Psoas muscle (tissue), 8 donors: ENCODE measurements around the gene FARSB. TPM values are rescaled to one million over a fixed set of nuclear protein-coding genes. Genes with fewer than 3 reads are reported as not detected.
"Not testable (repeated sequence)": the region's sequence is repeated elsewhere in the genome, so short reads cannot be mapped to it uniquely, and the experiment has no call there.

Experiments used
- ATAC-seq, 4 donors: fragments of 200-7000 bp; cut with Tn5 transposase; one replicate each; pipeline ENCODE4 v1.9.1; 2020; ENCODE audit warnings: moderate library complexity in 3 of 4, mild to moderate bottlenecking in 2 of 4
- DNase-seq, 2 donors: peaks; one replicate each; pipeline ENCODE4 v3.0.0-alpha.2; 2020
- H3K27ac ChIP-seq: fragments of 200-600 bp; one replicate; pipeline ENCODE4 v1.8.0; 2022
- H3K27me3 ChIP-seq, 3 donors: fragments of 200-600 bp in 1 of 3; one replicate each; pipeline versions ENCODE4 v1.6.1 to v1.8.0; 2013 to 2022; ENCODE audit warnings: low read length in 2 of 3, mild to moderate bottlenecking in 2 of 3, moderate library complexity in 1 of 3; ENCODE audit not compliant: insufficient read depth in 3 of 3
- H3K36me3 ChIP-seq, 2 donors: fragments of 200-600 bp in 1 of 2; one replicate each; pipeline versions ENCODE4 v1.6.1 to v1.8.0; 2013 to 2022; ENCODE audit warnings: low read depth in 1 of 2, mild to moderate bottlenecking in 1 of 2, moderate library complexity in 1 of 2; ENCODE audit not compliant: insufficient read depth in 1 of 2
- H3K4me1 ChIP-seq: fragments of 200-600 bp; one replicate; pipeline ENCODE4 v1.8.0; 2022
- H3K4me3 ChIP-seq: fragments of 200-600 bp; one replicate; pipeline ENCODE4 v1.8.0; 2022; ENCODE audit warnings: mild to moderate bottlenecking
- H3K9me3 ChIP-seq: fragments of 200-600 bp; one replicate; pipeline ENCODE4 v1.8.0; 2022
- WGBS, 3 donors: extraction: QIAGEN DNeasy Blood & Tissue Kit; methylation state at CpG; one replicate each; pipeline versions ENCODE4 v1.1.6 to v1.1.7; 2013; 5-methylcytosine and 5-hydroxymethylcytosine counted together
- intact Hi-C, 2 donors: fragments of 100-400 bp; cut with DNase I; formaldehyde crosslinking; loops; one replicate each; pipeline versions ENCODE4 v1.11.0 to v1.14.2; 2022
- polyA plus RNA-seq, 3 donors: library from polyadenylated mRNA; stranded (reverse); fragments of 200-250 nt; gene quantifications; one replicate each; pipeline ENCODE4 v1.2.3, GENCODE V29; 2013
- total RNA-seq, 4 donors: library from RNA; stranded (reverse); fragmentation: NEBNext Ultra II Directional in 2 of 4; extraction: Animal tissue kit (Norgen Biotek cat#: 25700) in 2 of 4; gene quantifications; one replicate each; pipeline versions ENCODE4 v1.2.1 to v1.2.4, GENCODE V29; 2021 to 2023
- TF ChIP-seq, protein P1 (sequence below): fragments of 200-600 bp; IDR thresholded peaks from one replicate; pipeline ENCODE4 v1.8.0; 2022; ENCODE audit warnings: antibody characterized with exemption
- donor health status: healthy with polysubstance abuse.
- donor health status: DM: no; HTN: no; CAD: no; lungs with moderate emphysema.
- donor health status: Bipolar disorder and iron deficiency.
- donor health status: healthy.
- donor health status: DM: yes; HTN: yes; CAD: no.
- donor health status: DM: no; HTN: no; CAD: no.
- donor health status: DM: no; HTN: no; CAD: no.
- donor health status: DM: yes; HTN: yes; CAD: no.

Gene FARSB
- total and polyA plus RNA-seq, 7 donors = 23.2 to 45.3 (median 35.6) TPM

DNA sequence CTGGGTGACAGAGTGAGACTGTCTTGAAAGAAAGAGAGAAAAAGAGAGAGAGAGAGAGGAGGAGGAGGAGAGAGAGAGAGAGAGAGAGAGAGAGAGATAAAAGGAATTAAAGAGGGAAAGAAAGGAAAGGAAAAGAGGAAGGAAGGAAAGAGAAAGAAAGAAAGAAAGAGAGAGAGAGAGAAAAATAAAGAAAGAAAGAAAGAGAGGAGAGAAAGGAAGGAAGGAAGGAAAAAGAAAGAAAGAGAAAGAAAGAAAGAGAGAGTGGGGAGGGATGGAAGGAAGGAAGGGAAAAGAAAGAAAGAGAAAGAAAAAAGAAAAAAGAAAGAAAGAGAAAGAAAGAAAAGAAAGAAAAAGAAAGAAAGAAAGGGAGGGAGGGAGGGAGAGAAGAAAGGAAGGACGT is 45.3 kb upstream of the FARSB start:
- TF ChIP-seq, protein P1, sequence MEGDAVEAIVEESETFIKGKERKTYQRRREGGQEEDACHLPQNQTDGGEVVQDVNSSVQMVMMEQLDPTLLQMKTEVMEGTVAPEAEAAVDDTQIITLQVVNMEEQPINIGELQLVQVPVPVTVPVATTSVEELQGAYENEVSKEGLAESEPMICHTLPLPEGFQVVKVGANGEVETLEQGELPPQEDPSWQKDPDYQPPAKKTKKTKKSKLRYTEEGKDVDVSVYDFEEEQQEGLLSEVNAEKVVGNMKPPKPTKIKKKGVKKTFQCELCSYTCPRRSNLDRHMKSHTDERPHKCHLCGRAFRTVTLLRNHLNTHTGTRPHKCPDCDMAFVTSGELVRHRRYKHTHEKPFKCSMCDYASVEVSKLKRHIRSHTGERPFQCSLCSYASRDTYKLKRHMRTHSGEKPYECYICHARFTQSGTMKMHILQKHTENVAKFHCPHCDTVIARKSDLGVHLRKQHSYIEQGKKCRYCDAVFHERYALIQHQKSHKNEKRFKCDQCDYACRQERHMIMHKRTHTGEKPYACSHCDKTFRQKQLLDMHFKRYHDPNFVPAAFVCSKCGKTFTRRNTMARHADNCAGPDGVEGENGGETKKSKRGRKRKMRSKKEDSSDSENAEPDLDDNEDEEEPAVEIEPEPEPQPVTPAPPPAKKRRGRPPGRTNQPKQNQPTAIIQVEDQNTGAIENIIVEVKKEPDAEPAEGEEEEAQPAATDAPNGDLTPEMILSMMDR = no peak
- 63 to 80% (median 73%) methylated on average over 1 of the region's 1 CpG for WGBS, 3 donors
- Histone ChIP-seq H3K9me3 (no peaks in the 10 kb centered on the region), H3K27ac (no peak overlapping the region), H3K4me3 (no peak overlapping the region), H3K27me3 (no peaks in the 10 kb centered on the region), H3K36me3 (no peaks in the 10 kb centered on the region), H3K4me1 (no peaks in the 10 kb centered on the region)
- ATAC-seq = no peak
- intact Hi-C loops = loop anchor here in 1 of 2 donors (10.0 kb wide), 1 partner anchor 94 kb away; no protein-coding TSS in a partner anchor
- no peak for DNase-seq

DNA sequence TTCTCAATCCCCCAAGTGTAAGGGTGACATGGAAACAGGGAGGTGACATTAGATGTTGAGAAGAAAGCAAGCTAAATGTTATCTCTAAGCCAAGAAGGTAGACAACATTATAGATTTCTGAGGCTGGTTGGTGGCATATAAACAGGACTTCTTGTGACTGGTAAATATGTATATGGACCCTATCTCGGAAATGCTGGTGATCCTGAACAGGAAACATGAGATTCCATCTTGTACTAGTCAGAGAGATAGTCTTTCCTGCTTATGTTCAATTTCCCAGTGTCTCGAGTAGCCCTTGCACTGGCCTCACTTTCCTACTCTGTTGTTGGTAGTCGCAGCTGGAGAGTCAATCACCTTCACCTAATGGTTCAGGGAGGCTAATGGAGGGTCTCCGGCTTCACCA is 42.4 kb upstream of the FARSB start:
- no peaks in the 10 kb centered on the region for H3K36me3 ChIP-seq
- TF ChIP-seq, protein P1 = no peak
- H3K4me3 ChIP-seq = no peak overlapping the region
- no peak for DNase-seq
- no peaks in the 10 kb centered on the region for H3K4me1 ChIP-seq
- no peaks in the 10 kb centered on the region for H3K27me3 ChIP-seq
- WGBS, 3 donors = 77 to 90% (median 89%) methylated on average over 4 of the region's 4 CpGs
- ATAC-seq = no peak
- H3K9me3 ChIP-seq = no peaks in the 10 kb centered on the region
- no peak overlapping the region for H3K27ac ChIP-seq
- intact Hi-C loops = no loop called here

DNA sequence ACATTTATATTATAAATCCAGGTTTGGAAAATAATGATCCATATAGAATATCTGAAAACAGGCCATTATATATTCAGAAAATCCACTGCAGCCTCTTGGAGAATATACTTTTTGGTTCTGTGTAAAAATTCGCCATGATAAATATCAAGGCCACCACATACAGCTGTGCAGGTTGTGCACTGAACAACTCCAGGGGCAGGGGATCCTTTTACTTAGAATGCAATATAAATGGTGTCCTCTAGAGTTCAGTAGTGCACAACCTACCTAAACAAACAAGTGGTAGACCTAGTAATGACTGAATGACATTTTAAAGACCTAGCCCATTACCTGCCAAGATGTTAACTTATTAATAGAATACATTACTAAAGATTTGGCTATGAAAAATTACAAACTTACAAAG is 37.9 kb upstream of the FARSB start:
- peak; percentile 60 to 67 (median 64) for ATAC-seq

DNA sequence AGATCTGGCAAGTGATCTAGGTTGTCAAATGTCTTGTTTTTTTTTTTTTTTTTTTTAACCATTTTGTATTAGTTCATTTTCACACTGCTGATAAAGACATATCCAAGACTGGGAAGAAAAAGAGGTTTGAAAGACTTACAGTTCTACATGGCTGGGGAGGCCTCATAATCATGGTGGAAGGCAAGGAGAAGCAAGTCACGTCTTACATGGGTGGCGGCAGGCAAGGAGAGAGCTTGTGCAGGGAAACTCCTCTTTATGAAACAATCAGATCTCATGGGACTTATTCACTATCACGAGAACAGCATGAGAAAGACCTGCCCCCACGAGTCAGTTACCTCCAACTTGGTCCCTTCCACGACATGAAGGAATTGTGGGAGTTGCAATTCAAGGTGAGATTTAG is 37.5 kb upstream of the FARSB start:
- not testable (repeated sequence) for H3K4me1 ChIP-seq, H3K27ac ChIP-seq, H3K27me3 ChIP-seq, H3K36me3 ChIP-seq, ATAC-seq, H3K4me3 ChIP-seq, H3K9me3 ChIP-seq, DNase-seq
- intact Hi-C loops = loop anchor here (5.0 kb wide), 3 partner anchors 219 to 244 kb away; no protein-coding TSS in a partner anchor
- 77 to 93% (median 89%) methylated on average over 5 of the region's 5 CpGs for WGBS, 3 donors

More for the DNA sequence above, 37.9 kb upstream of the FARSB start:
- no peak overlapping the region for H3K27ac ChIP-seq
- DNase-seq = no peak
- no peaks in the 10 kb centered on the region for H3K27me3 ChIP-seq
- no peaks in the 10 kb centered on the region for H3K9me3 ChIP-seq
- 92 to 98% (median 97%) methylated on average over 1 of the region's 1 CpG for WGBS, 3 donors
- intact Hi-C loops = loop anchor here (5.0 kb wide), 3 partner anchors 218 to 243 kb away; no protein-coding TSS in a partner anchor
- H3K4me3 ChIP-seq = no peak overlapping the region
- TF ChIP-seq, protein P1 = peak; percentile 24
- no peaks in the 10 kb centered on the region for H3K36me3 ChIP-seq
- H3K4me1 ChIP-seq = no peaks in the 10 kb centered on the region

DNA sequence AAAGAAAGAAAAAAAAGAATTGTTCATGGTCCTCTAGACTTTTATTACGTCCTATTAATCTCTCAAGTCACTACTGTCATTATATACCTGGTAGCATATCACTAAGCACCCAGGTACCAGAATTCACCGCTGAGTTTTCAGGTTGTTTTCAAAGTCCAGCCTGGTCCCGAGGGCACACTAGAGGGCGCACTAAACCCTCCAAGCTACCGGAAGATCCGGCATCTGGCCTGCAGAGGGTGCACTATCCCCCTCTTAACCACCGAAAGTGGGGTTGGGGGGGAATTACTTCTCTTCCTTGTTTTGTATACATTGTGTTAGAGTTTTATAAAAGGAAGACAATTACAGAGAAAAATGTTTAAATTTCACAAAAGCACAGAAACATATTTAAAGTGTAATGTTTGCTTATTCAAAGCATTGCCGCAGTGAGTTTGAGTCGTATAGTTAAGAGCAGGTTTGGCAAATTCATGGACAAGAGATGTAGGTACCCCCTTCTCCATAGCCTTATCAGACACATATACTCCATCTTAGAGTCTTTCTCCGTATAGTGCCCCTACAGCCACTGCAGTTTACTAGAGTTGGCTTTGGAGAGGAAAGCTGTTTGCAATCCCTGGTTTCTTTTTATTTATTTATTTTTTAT is 34.8 kb upstream of the FARSB start:
- no peaks in the 10 kb centered on the region for H3K9me3 ChIP-seq
- TF ChIP-seq, protein P1 = peak; percentile 95
- no peaks in the 10 kb centered on the region for H3K4me1 ChIP-seq
- H3K4me3 ChIP-seq = no peak overlapping the region
- WGBS, 3 donors = 30 to 32% (median 31%) methylated on average over 10 of the region's 10 CpGs
- intact Hi-C loops = loop anchor here (1.0 to 5.0 kb wide), 4 partner anchors 172 to 247 kb away; no protein-coding TSS in a partner anchor
- no peak overlapping the region for H3K27ac ChIP-seq
- H3K36me3 ChIP-seq = no peaks in the 10 kb centered on the region
- H3K27me3 ChIP-seq = no peaks in the 10 kb centered on the region
- DNase-seq (peak; percentile 67 to 85), ATAC-seq (peak; percentile 91 to 97 (median 94))
